ENCODE data around the gene SUSD6. TPM values are rescaled to one million over a fixed set of nuclear protein-coding genes. Genes with fewer than 3 reads are reported as not detected.
A peak's percentile ranks its signal among the peaks of the same experiment; 100 is the strongest.

SUSD6 gene
- total and polyA plus RNA-seq, 9 of the 15 experiments (the other 6 are each of a cell fraction or from before 2014, with no cell fraction given), result 2.9 to 20.7 (median 5.6) TPM

DNA sequence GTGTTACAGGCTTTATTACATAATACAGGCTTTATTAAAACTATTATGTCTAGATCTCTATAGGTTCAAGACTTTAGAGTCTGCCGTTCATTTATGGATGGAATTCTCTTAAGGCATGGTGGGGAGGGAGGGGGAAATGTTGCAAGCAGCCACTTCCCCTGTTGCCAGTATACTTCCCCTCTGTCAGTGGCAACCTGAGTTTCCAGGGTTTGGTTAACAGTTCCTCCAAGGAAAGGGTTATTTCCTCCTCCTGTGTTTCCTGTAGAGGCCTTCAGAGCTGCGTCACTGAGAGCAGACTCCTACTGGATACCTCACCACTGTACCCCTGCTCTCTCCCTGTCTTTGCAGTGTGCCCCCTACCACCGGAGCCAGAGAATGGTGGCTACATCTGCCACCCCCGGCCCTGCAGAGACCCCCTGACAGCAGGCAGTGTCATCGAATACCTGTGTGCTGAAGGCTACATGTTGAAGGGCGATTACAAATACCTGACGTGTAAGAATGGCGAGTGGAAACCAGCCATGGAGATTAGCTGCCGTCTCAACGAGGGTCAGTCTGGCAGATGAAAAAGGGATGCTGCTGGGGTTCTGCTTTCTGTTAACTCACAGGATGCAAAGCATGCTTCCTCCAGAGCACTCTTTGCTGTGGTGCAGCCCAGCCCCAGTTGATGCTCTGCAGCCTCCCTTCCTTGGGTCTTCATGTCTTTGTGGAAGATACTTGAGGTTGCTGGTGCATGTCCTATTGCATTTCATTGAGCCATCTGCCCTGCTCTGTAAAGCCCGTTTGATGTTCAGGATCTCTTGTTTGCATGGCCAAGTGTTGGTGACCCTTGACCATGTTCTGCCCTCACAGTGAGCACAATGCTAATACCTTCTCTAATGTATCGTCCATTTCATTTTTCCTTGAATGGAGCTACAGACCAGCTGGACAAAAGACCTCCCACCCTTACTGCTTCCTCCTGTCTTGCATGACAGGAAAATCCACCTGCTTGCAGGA lies 91.9 kb downstream of the SUSD6 start:
- Histone ChIP-seq H3K27me3 (ENCODE audit: control insufficient read depth in 2 of 2, insufficient read depth in 2 of 2, low read length in 2 of 2) (no peaks in the 10 kb centered on the region), H3K4me1 (replicated peaks in 1 of 2; ENCODE audit: control insufficient read depth in 2 of 2, insufficient read depth in 2 of 2, low read length in 2 of 2) (peaks cover 11 to 49% of the 10 kb centered on the region in 2 experiments; a peak in 3 of 5 replicates), H4K20me1 (replicated peaks; ENCODE audit: control insufficient read depth, insufficient read depth, low read length) (no peaks in the 10 kb centered on the region), H3K27ac (ENCODE audit: extremely low read depth, low read depth, low read length) (peak overlapping the region; percentile 97), H3K79me2 (ENCODE audit: control insufficient read depth, insufficient read depth, low read length) (peaks cover 63% of the 10 kb centered on the region), H3K9ac (ENCODE audit: insufficient read depth in 1 of 2, low read depth in 2 of 2, low read length in 2 of 2) (peak overlapping the region; percentile 29 to 78; a peak in 2 of 4 replicates), H3K36me3 (ENCODE audit: control insufficient read depth, insufficient read depth, low read length) (peaks cover 46% of the 10 kb centered on the region), H3K9me3 (replicated peaks; ENCODE audit: control insufficient read depth, insufficient read depth, low read depth, low read length) (no peaks in the 10 kb centered on the region), H3K9me1 (ENCODE audit: control insufficient read depth, insufficient read depth, low read length) (no peaks in the 10 kb centered on the region), H2AFZ (ENCODE audit: low read depth, low read length) (no peak overlapping the region), H3K4me3 (no peak overlapping the region), H3K4me2 (ENCODE audit: insufficient read depth, low read length) (no peak overlapping the region)
- CTCF ChIA-PET (ENCODE audit: low intra/inter-chr PET ratio), result no interaction called here
- ATAC-seq, result no peak
- in situ Hi-C loops (cut with MboI), result no loop called here
- no peak for FAIRE-seq
- no TSS peak for BruUV-seq (replicated peaks)
- POLR2A ChIA-PET, result interaction anchor here (1.0 kb wide), 1 partner anchor 11 kb away, joined by 3 read pairs; no protein-coding TSS in a partner anchor
- TF ChIP-seq NR2C2 (CRISPR knock-in tag; IDR thresholded peaks at IDR 0.05) (no peak), NR2C2 (tag; IDR thresholded peaks at IDR 0.05) (no peak), PPARD (CRISPR knock-in tag; IDR thresholded peaks at IDR 0.05) (no peak), CEBPB (tag; IDR thresholded peaks at IDR 0.05) (0 out of 2 replicates have a peak, but pooled peaks have one; percentile 16), PHF8 (IDR thresholded peaks at IDR 0.05; ENCODE audit: borderline replicate concordance, low read length) (no peak), ETV6 (IDR thresholded peaks at IDR 0.05; ENCODE audit: borderline replicate concordance in 1 of 2, low read depth in 2 of 2, low read length in 1 of 2) (0 out of 4 replicates have a peak, but pooled peaks of 1 of the 2 experiments have one; percentile 49), ETV6 (CRISPR knock-in tag; IDR thresholded peaks at IDR 0.05; ENCODE audit: borderline replicate concordance) (no peak), GATAD2B (IDR thresholded peaks at IDR 0.05; ENCODE audit: borderline replicate concordance) (no peak), SPI1 (IDR thresholded peaks at IDR 0.05; ENCODE audit: borderline replicate concordance, low read depth, low read length) (peak; percentile 67; the same call in 1 of the 2 replicates)
- 84% methylated on average over 11 of the region's 12 CpGs for WGBS (ENCODE audit: insufficient coverage, low coverage, missing lambda C conversion rate)
- no peak for DNase-seq (ENCODE audit: extremely low read depth in 1 of 4, low spot score in 3 of 4)
- intact Hi-C loops (cut with micrococcal nuclease), result loop anchor here (5.0 kb wide), 1 partner anchor 51 kb away; no protein-coding TSS in a partner anchor
